SK-N-SH treated with all-trans-retinoic acid at 6 μM for 48 hours (cell line): Measurements from ENCODE around the gene RARRES1.

Source experiments
- ATAC-seq: fragments of 200-7000 bp; cut with Tn5 transposase; 3 replicates; pipeline ENCODE4 v1.9.1; 2020; ENCODE audit warnings: mild to moderate bottlenecking, moderate library complexity
- ARNTL ChIP-seq: fragments of 450-650 bp; formaldehyde crosslinking; IDR thresholded peaks from 2 replicates; pipeline ENCODE4 v1.5.0; 2020; ENCODE audit warnings: low read depth, mild to moderate bottlenecking, moderate library complexity, borderline replicate concordance
- BACH2 ChIP-seq: fragments of 250-450 bp; sonication (Bioruptor Pico); IDR thresholded peaks from 2 replicates; pipeline ENCODE4 v1.9.0; 2021; ENCODE audit warnings: mild to moderate bottlenecking, borderline replicate concordance
- CREB5 ChIP-seq: fragments of 250-450 bp; sonication (Bioruptor Pico); IDR thresholded peaks from 2 replicates; pipeline ENCODE4 v1.5.1; 2020; ENCODE audit warnings: low read depth, mild to moderate bottlenecking, moderate library complexity
- CSDC2 ChIP-seq: fragments of 250-450 bp; sonication (Bioruptor Pico); IDR thresholded peaks from 2 replicates; pipeline ENCODE4 v1.5.0; 2020; ENCODE audit warnings: mild to moderate bottlenecking, moderate library complexity
- ESRRG ChIP-seq: fragments of 250-450 bp; sonication (Bioruptor Pico); IDR thresholded peaks from 2 replicates; pipeline ENCODE4 v1.6.1; 2021; ENCODE audit warnings: mild to moderate bottlenecking
- GLIS3 ChIP-seq: fragments of 250-450 bp; sonication (Bioruptor Pico); IDR thresholded peaks from 2 replicates; pipeline ENCODE4 v1.5.0; 2020; ENCODE audit warnings: mild to moderate bottlenecking, moderate library complexity
- ISL1 ChIP-seq: fragments of 250-450 bp; sonication (Bioruptor Pico); IDR thresholded peaks from 2 replicates; pipeline ENCODE4 v2.1.2; 2022; ENCODE audit warnings: mild to moderate bottlenecking, moderate library complexity
- OSR1 ChIP-seq: fragments of 250-450 bp; sonication (Bioruptor Pico); IDR thresholded peaks from 2 replicates; pipeline ENCODE4 v1.8.0; 2022; ENCODE audit warnings: moderate library complexity, mild to moderate bottlenecking, inconsistent platforms
- POU6F1 ChIP-seq: fragments of 250-450 bp; sonication (Bioruptor Pico); IDR thresholded peaks from 2 replicates; pipeline ENCODE4 v1.8.0; 2021; ENCODE audit warnings: low read depth, mild to moderate bottlenecking, moderate library complexity, borderline replicate concordance
- PPARA ChIP-seq: fragments of 250-450 bp; sonication (Bioruptor Pico); IDR thresholded peaks from 2 replicates; pipeline ENCODE4 v1.5.0; 2020; ENCODE audit warnings: mild to moderate bottlenecking, borderline replicate concordance
- RARB ChIP-seq: fragments of 250-450 bp; sonication (Bioruptor Pico); IDR thresholded peaks from 2 replicates; pipeline ENCODE4 v1.8.0; 2021; ENCODE audit warnings: mild to moderate bottlenecking, moderate library complexity
- SNAI2 ChIP-seq: fragments of 250-450 bp; sonication (Bioruptor Pico); IDR thresholded peaks from 2 replicates; pipeline ENCODE4 v1.5.0; 2020; ENCODE audit warnings: mild to moderate bottlenecking, moderate library complexity
- TCF4 ChIP-seq: fragments of 250-450 bp; sonication (Bioruptor Pico); IDR thresholded peaks from 2 replicates; pipeline ENCODE4 v1.8.0; 2021; ENCODE audit warnings: mild to moderate bottlenecking, moderate library complexity, borderline replicate concordance
- ZC3H10 ChIP-seq: fragments of 250-450 bp; sonication (Bioruptor Pico); IDR thresholded peaks from 2 replicates; pipeline ENCODE4 v1.5.1; 2021; ENCODE audit warnings: mild to moderate bottlenecking, moderate library complexity
- ZFP3 ChIP-seq: fragments of 250-450 bp; sonication (Bioruptor Pico); IDR thresholded peaks from 2 replicates; pipeline ENCODE4 v1.5.0; 2020; ENCODE audit warnings: mild to moderate bottlenecking, moderate library complexity
- ZFP30 ChIP-seq: fragments of 450-650 bp; formaldehyde crosslinking; IDR thresholded peaks from 2 replicates; pipeline ENCODE4 v1.5.0; 2022; ENCODE audit warnings: mild to moderate bottlenecking, moderate library complexity
- ZNF565 ChIP-seq: fragments of 450-650 bp; formaldehyde crosslinking; conservative IDR thresholded peaks from 2 replicates; pipeline ENCODE4 v1.5.0; 2020; ENCODE audit warnings: low read depth, mild to moderate bottlenecking, moderate library complexity
- ZNF70 ChIP-seq: fragments of 450-650 bp; formaldehyde crosslinking; IDR thresholded peaks from 2 replicates; pipeline ENCODE4 v1.5.0; 2020; ENCODE audit warnings: mild to moderate bottlenecking, moderate library complexity
- TF ChIP-seq, protein P1 (sequence below): fragments of 250-450 bp; sonication (Bioruptor Pico); IDR thresholded peaks from 2 replicates; pipeline ENCODE4 v1.5.0; 2020; ENCODE audit warnings: mild to moderate bottlenecking, moderate library complexity
- TF ChIP-seq, protein P2 (sequence below): fragments of 250-450 bp; sonication (Bioruptor Pico); IDR thresholded peaks from 2 replicates; pipeline ENCODE4 v1.8.0; 2020; ENCODE audit warnings: mild to moderate bottlenecking, moderate library complexity, borderline replicate concordance

RARRES1 gene

DNA sequence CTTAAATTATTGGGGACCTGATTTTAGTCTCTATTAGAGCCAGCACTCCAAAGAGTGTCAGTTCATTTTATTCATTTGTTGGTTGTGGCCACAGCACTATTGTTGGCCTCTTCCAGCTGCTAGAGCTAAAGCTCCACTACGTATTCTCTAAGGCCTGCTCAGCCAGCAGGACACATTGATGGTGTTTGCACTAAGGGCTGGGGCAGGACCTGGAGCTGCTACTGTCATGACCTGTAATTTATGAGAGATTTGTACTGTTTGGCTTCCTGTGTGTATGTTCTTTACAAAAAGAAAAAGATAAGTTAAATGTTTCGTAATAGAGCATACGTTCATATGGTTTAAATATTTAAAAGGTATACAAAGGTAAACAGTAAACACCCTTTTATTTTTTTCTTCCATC lies 79.8 kb downstream of the RARRES1 start (continued):
- TF ChIP-seq POU6F1 (CRISPR knock-in tag) (no peak), ESRRG (CRISPR knock-in tag) (no peak), RARB (no peak), GLIS3 (CRISPR knock-in tag) (no peak), ZNF70 (CRISPR knock-in tag) (no peak)

DNA sequence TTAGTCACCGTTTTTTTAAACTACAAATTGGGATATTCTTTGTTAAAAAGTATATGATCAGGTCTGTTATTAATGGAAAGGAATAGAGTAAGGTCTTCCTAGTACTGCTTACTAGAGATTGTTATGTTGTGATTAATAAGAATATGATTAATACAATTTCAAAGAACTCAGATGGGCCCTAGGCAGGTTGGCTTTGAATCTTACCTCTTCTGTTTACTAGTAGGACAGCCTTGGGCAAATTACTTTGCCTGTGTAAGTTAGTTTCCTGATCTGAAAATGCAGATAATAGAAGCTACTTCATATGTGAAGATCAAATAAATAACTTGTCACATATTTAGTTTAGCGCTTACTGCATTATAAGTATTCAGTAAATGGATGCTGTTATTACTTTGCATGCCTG lies 81.1 kb downstream of the RARRES1 start:
- TF ChIP-seq PPARA (CRISPR knock-in tag) (no peak), TCF4 (no peak), SNAI2 (CRISPR knock-in tag) (no peak), ARNTL (CRISPR knock-in tag) (no peak), GLIS3 (CRISPR knock-in tag) (no peak), BACH2 (no peak), RARB (no peak), CSDC2 (CRISPR knock-in tag) (no peak), ZFP3 (no peak), ZNF565 (CRISPR knock-in tag) (no peak), ZC3H10 (no peak)
- TF ChIP-seq, all 23 proteins: peak for 0
- no peak for ATAC-seq

DNA sequence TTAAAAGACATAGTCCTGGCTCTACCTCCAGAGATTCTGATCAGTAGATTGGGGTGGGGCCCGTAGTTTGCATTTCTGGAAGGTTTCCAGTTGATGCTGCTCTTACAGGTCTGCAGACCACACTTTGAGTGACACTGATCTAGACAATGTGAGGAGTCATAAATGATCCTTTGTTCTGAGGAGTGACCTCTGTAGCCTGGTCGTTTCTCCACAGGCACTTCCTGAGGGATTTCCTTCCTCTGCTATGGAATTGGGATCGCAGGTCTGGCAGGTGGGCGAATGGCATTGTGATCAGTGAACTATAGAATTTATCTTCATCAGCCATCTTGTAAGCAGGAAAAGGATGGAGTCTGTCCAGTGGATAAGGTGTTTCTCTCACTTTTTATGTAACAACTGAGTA lies 82.5 kb downstream of the RARRES1 start:
- TF ChIP-seq TCF4 (no peak), ZFP30 (CRISPR knock-in tag) (no peak), CSDC2 (CRISPR knock-in tag) (no peak), ZFP3 (no peak), OSR1 (CRISPR knock-in tag) (no peak), CREB5 (no peak), SNAI2 (CRISPR knock-in tag) (no peak), ISL1 (no peak), POU6F1 (CRISPR knock-in tag) (no peak)
- TF ChIP-seq, protein P1, sequence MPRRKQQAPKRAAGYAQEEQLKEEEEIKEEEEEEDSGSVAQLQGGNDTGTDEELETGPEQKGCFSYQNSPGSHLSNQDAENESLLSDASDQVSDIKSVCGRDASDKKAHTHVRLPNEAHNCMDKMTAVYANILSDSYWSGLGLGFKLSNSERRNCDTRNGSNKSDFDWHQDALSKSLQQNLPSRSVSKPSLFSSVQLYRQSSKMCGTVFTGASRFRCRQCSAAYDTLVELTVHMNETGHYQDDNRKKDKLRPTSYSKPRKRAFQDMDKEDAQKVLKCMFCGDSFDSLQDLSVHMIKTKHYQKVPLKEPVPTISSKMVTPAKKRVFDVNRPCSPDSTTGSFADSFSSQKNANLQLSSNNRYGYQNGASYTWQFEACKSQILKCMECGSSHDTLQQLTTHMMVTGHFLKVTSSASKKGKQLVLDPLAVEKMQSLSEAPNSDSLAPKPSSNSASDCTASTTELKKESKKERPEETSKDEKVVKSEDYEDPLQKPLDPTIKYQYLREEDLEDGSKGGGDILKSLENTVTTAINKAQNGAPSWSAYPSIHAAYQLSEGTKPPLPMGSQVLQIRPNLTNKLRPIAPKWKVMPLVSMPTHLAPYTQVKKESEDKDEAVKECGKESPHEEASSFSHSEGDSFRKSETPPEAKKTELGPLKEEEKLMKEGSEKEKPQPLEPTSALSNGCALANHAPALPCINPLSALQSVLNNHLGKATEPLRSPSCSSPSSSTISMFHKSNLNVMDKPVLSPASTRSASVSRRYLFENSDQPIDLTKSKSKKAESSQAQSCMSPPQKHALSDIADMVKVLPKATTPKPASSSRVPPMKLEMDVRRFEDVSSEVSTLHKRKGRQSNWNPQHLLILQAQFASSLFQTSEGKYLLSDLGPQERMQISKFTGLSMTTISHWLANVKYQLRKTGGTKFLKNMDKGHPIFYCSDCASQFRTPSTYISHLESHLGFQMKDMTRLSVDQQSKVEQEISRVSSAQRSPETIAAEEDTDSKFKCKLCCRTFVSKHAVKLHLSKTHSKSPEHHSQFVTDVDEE = no peak
- TF ChIP-seq, protein P2, sequence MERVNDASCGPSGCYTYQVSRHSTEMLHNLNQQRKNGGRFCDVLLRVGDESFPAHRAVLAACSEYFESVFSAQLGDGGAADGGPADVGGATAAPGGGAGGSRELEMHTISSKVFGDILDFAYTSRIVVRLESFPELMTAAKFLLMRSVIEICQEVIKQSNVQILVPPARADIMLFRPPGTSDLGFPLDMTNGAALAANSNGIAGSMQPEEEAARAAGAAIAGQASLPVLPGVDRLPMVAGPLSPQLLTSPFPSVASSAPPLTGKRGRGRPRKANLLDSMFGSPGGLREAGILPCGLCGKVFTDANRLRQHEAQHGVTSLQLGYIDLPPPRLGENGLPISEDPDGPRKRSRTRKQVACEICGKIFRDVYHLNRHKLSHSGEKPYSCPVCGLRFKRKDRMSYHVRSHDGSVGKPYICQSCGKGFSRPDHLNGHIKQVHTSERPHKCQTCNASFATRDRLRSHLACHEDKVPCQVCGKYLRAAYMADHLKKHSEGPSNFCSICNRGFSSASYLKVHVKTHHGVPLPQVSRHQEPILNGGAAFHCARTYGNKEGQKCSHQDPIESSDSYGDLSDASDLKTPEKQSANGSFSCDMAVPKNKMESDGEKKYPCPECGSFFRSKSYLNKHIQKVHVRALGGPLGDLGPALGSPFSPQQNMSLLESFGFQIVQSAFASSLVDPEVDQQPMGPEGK (CRISPR knock-in tag) = no peak
- TF ChIP-seq, all 23 proteins: peak for 0
- ATAC-seq = no peak
